Transverse colon (tissue), 4 donors: Measurements from ENCODE around the gene TBL1X.

Experiments used
- CTCF ChIP-seq, 5 experiments: fragments of 200-600 bp in 3 of 5; fragments of 450-650 bp in 2 of 5; sonication (generic) in 3 of 5; IDR thresholded peaks; 1 replicate in 2 of 5; 2 replicates in 3 of 5; pipeline ENCODE4 v1.5.1; 2016 to 2017; ENCODE audit warnings: antibody characterized with exemption in 5 of 5, inconsistent platforms in 3 of 5, mild to moderate bottlenecking in 2 of 5, moderate library complexity in 1 of 5
- EP300 ChIP-seq: sonication (generic); formaldehyde crosslinking; IDR thresholded peaks from one replicate; pipeline ENCODE4 v1.6.1; 2017; ENCODE audit warnings: antibody characterized with exemption, low read depth
- POLR2A ChIP-seq: fragments of 450-650 bp; IDR thresholded peaks from one replicate; pipeline ENCODE4 v1.6.1; 2016; ENCODE audit warnings: antibody characterized with exemption, mild to moderate bottlenecking, moderate library complexity
- POLR2AphosphoS5 ChIP-seq, 3 donors: sonication (generic); formaldehyde crosslinking; IDR thresholded peaks; one replicate each; pipeline ENCODE4 v1.6.1; 2016; ENCODE audit warnings: antibody characterized with exemption in 3 of 3

GRCh38 chrX:9609499-9609898 lies 144.6 kb downstream of the TBL1X start:
- TF ChIP-seq POLR2AphosphoS5 (IDR thresholded peaks at IDR 0.05) (no peak), CTCF (IDR thresholded peaks at IDR 0.05) (no peak), POLR2A (no peak), EP300 (no peak)
